ENCODE data around the gene CRNKL1.
"Not testable (repeated sequence)": the region's sequence is repeated elsewhere in the genome, so short reads cannot be mapped to it uniquely, and the experiment has no call there.

The CRNKL1 gene

GRCh38 chr20:20009784-20010253 lies 42.4 kb downstream of the CRNKL1 start:
- no peaks in the 10 kb centered on the region for H3K36me3 ChIP-seq (ENCODE audit: insufficient read depth)
- H3K79me2 ChIP-seq (ENCODE audit: insufficient read depth, low read depth) = no peaks in the 10 kb centered on the region
- H3K4me1 ChIP-seq (ENCODE audit: low read depth, poor library complexity, severe bottlenecking) = peaks cover 7% of the 10 kb centered on the region
- H4K20me1 ChIP-seq (ENCODE audit: insufficient read depth) = no peaks in the 10 kb centered on the region
- no peak overlapping the region for H3K4me3 ChIP-seq (IDR thresholded peaks at IDR 0.05; ENCODE audit: insufficient read depth, low read depth, low read length)
- H3K27ac ChIP-seq = no peak overlapping the region
- H3K27me3 ChIP-seq (ENCODE audit: insufficient read depth, low read depth) = no peaks in the 10 kb centered on the region
- TF ChIP-seq, protein P1, sequence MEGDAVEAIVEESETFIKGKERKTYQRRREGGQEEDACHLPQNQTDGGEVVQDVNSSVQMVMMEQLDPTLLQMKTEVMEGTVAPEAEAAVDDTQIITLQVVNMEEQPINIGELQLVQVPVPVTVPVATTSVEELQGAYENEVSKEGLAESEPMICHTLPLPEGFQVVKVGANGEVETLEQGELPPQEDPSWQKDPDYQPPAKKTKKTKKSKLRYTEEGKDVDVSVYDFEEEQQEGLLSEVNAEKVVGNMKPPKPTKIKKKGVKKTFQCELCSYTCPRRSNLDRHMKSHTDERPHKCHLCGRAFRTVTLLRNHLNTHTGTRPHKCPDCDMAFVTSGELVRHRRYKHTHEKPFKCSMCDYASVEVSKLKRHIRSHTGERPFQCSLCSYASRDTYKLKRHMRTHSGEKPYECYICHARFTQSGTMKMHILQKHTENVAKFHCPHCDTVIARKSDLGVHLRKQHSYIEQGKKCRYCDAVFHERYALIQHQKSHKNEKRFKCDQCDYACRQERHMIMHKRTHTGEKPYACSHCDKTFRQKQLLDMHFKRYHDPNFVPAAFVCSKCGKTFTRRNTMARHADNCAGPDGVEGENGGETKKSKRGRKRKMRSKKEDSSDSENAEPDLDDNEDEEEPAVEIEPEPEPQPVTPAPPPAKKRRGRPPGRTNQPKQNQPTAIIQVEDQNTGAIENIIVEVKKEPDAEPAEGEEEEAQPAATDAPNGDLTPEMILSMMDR (conservative IDR thresholded peaks at IDR 0.05; ENCODE audit: low read depth, low read length) = no peak
- no peak overlapping the region for H3K4me2 ChIP-seq
- no peak overlapping the region for H3K9ac ChIP-seq
- no peak overlapping the region for H2AFZ ChIP-seq (ENCODE audit: low read depth)

DNA sequence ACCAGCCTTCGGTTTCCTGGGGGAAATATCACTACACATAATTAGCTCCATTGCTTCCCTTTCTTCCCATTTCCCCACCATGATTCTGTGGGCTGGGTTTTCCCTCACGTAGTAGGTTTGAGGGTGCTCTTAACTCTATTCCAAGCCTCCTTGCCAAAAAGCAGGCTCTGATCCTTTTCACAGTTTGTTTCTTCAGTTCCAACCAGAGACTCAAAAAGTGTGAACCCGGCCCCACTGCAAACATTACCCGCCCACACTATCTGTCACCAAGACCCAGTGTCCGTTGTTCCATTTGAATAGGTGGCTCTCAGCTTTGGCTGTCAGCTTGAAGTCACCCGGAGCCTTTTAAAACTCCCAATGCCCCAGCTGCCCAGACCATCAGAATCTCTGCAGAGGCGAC lies 46.9 kb downstream of the CRNKL1 start:
- H3K4me3 ChIP-seq (IDR thresholded peaks at IDR 0.05; ENCODE audit: insufficient read depth, low read depth, low read length) = no peak overlapping the region
- no peaks in the 10 kb centered on the region for H3K79me2 ChIP-seq (ENCODE audit: insufficient read depth, low read depth)
- H3K9ac ChIP-seq = no peak overlapping the region
- no peak overlapping the region for H3K4me2 ChIP-seq
- H3K27me3 ChIP-seq (ENCODE audit: insufficient read depth, low read depth) = no peaks in the 10 kb centered on the region
- no peak overlapping the region for H2AFZ ChIP-seq (ENCODE audit: low read depth)
- no peaks in the 10 kb centered on the region for H4K20me1 ChIP-seq (ENCODE audit: insufficient read depth)
- no peaks in the 10 kb centered on the region for H3K36me3 ChIP-seq (ENCODE audit: insufficient read depth)
- H3K27ac ChIP-seq = no peak overlapping the region
- H3K4me1 ChIP-seq (ENCODE audit: low read depth, poor library complexity, severe bottlenecking) = peaks cover 25% of the 10 kb centered on the region
- TF ChIP-seq, protein P1 (conservative IDR thresholded peaks at IDR 0.05; ENCODE audit: low read depth, low read length) = no peak

DNA sequence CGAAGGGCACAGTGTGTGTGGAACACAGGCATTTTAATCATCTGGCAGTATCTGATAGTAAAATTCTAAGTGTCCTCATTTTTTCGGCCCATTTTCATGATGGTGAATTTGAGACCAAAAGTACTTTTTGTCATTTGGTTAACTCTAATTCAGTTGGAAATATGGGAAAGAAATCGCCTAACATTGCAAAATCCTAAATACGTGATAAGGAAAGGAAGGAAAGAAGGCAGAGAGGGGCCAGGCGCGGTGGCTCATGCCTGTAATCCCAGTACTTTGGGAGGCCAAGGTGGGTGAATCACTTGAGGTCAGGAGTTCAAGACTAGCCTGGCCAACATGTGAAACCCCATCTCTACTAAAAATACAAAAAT lies 48.3 kb downstream of the CRNKL1 start:
- H3K4me3 ChIP-seq (IDR thresholded peaks at IDR 0.05; ENCODE audit: insufficient read depth, low read depth, low read length); H3K79me2 ChIP-seq (ENCODE audit: insufficient read depth, low read depth); H3K36me3 ChIP-seq (ENCODE audit: insufficient read depth); H3K4me2 ChIP-seq; H3K9ac ChIP-seq; H2AFZ ChIP-seq (ENCODE audit: low read depth); H3K27ac ChIP-seq; H4K20me1 ChIP-seq (ENCODE audit: insufficient read depth); H3K27me3 ChIP-seq (ENCODE audit: insufficient read depth, low read depth): not testable (repeated sequence)
- H3K4me1 ChIP-seq (ENCODE audit: low read depth, poor library complexity, severe bottlenecking) = peaks cover 25% of the 10 kb centered on the region

DNA sequence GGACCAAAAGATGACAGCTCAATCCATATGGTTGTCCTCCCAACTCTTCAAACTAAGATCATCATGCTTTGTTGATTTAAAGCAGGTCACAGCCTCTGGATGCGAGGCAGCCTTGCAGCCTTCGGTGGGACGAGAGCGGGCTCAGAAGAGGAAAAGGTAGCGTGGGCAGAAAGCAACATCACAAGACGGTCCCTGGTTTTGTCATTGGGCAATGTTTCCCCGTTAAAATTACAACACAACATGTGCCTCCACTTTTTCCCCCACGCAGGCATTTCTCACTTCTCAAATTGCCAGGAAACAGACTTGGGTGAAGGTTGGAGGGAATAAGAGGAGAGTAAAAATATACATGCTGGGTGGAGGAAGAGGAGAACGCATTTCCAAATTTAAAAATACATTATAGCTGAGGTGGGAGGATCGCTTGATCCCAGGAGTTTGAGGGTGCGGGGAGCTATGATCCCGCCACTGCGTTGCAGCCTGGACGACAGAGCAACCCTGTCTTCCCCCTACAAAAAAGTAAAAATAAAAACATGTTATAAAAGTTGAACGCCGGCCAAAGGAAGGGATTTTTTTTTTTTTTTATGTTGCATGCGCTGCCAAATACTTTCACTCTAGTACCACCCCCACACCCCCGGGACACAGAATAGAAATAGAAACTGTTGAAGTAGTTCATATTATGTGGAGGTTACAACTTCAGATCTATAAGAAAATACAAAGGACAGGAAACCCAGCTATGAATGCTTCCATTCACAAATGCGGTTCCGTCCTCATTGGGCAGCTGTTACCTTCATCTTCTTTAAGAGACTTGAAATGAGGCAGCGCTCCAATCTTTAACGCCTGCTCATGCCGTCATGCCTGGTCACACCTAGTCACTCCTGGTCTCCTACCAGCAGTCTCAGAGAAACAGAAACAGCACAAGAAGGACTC lies 49.0 kb downstream of the CRNKL1 start:
- H3K27ac ChIP-seq = no peak overlapping the region

More for the DNA sequence above, 49.0 kb downstream of the CRNKL1 start:
- Histone ChIP-seq H3K79me2 (ENCODE audit: insufficient read depth, low read depth) (no peaks in the 10 kb centered on the region), H4K20me1 (ENCODE audit: insufficient read depth) (no peaks in the 10 kb centered on the region), H3K4me1 (ENCODE audit: low read depth, poor library complexity, severe bottlenecking) (peaks cover 25% of the 10 kb centered on the region), H3K4me3 (IDR thresholded peaks at IDR 0.05; ENCODE audit: insufficient read depth, low read depth, low read length) (no peak overlapping the region), H2AFZ (ENCODE audit: low read depth) (no peak overlapping the region), H3K36me3 (ENCODE audit: insufficient read depth) (no peaks in the 10 kb centered on the region), H3K9ac (no peak overlapping the region), H3K27me3 (ENCODE audit: insufficient read depth, low read depth) (no peaks in the 10 kb centered on the region), H3K4me2 (peak overlapping the region; percentile 45)
- TF ChIP-seq, protein P1 (conservative IDR thresholded peaks at IDR 0.05; ENCODE audit: low read depth, low read length) = no peak
